ENCODE data around the gene MANBA. TPM values are rescaled to one million over a fixed set of nuclear protein-coding genes. Genes with fewer than 3 reads are reported as not detected.
"Not testable (repeated sequence)": the region's sequence is repeated elsewhere in the genome, so short reads cannot be mapped to it uniquely, and the experiment has no call there.

Gene MANBA
- total RNA-seq, 4 donors from 2014 or later = 11.9 to 20.8 (median 14.3) TPM

GRCh38 chr4:102733084-102733483 is 27.7 kb downstream of the MANBA start:
- no peak for DNase-seq (ENCODE audit: low spot score in 2 of 2)
- TF ChIP-seq CTCF (IDR thresholded peaks at IDR 0.05) (no peak), POLR2A (IDR thresholded peaks at IDR 0.05) (no peak)
- H3K4me3 ChIP-seq (ENCODE audit: low read depth, poor library complexity, severe bottlenecking) = no peak overlapping the region
- WGBS, 2 donors = 94 to 96% methylated on average over 3 of the region's 3 CpGs
- intact Hi-C loops (cut with DNase I; ENCODE audit: low total_unique reads) = no loop called here

GRCh38 chr4:102732678-102733077 is 28.1 kb downstream of the MANBA start:
- no peak for DNase-seq (ENCODE audit: low spot score in 2 of 2)
- no peak overlapping the region for H3K4me3 ChIP-seq (ENCODE audit: low read depth, poor library complexity, severe bottlenecking)
- intact Hi-C loops (cut with DNase I; ENCODE audit: low total_unique reads) = no loop called here
- WGBS, 2 donors = 68 to 69% methylated on average over 5 of the region's 5 CpGs
- TF ChIP-seq POLR2A (IDR thresholded peaks at IDR 0.05) = no peak
- TF ChIP-seq CTCF (IDR thresholded peaks at IDR 0.05) = no peak

GRCh38 chr4:102730968-102731533 is 29.7 kb downstream of the MANBA start:
- no peak overlapping the region for H3K4me3 ChIP-seq (ENCODE audit: low read depth, poor library complexity, severe bottlenecking)
- DNase-seq (ENCODE audit: low spot score in 2 of 2) = no peak
- TF ChIP-seq CTCF (IDR thresholded peaks at IDR 0.05) = no peak
- no peak for TF ChIP-seq POLR2A (IDR thresholded peaks at IDR 0.05)
- 98 to 99% methylated on average over 5 of the region's 5 CpGs for WGBS, 2 donors
- intact Hi-C loops (cut with DNase I; ENCODE audit: low total_unique reads) = no loop called here

- H3K4me3 ChIP-seq (ENCODE audit: low read depth, poor library complexity, severe bottlenecking); intact Hi-C loops (cut with DNase I; ENCODE audit: low total_unique reads); DNase-seq (ENCODE audit: low spot score in 2 of 2): not testable (repeated sequence)
- 92 to 94% methylated on average over 3 of the region's 3 CpGs for WGBS, 2 donors
Observed at GRCh38 chr4:102729486-102729885, 31.3 kb downstream of the MANBA start.

- DNase-seq (ENCODE audit: low spot score in 2 of 2); intact Hi-C loops (cut with DNase I; ENCODE audit: low total_unique reads); H3K4me3 ChIP-seq (ENCODE audit: low read depth, poor library complexity, severe bottlenecking): not testable (repeated sequence)
- WGBS, 2 donors = 92 to 97% methylated on average over 3 of the region's 3 CpGs
Observed at GRCh38 chr4:102726919-102727318, 33.8 kb downstream of the MANBA start.

- DNase-seq (ENCODE audit: low spot score in 2 of 2) = no peak
- TF ChIP-seq POLR2A (IDR thresholded peaks at IDR 0.05) (no peak), CTCF (IDR thresholded peaks at IDR 0.05) (no peak)
- intact Hi-C loops (cut with DNase I; ENCODE audit: low total_unique reads) = no loop called here
Observed at GRCh38 chr4:102726068-102726467, 34.7 kb downstream of the MANBA start.

GRCh38 chr4:102725229-102725628 is 35.5 kb downstream of the MANBA start:
- DNase-seq (ENCODE audit: low spot score in 2 of 2) = no peak
- H3K4me3 ChIP-seq (ENCODE audit: low read depth, poor library complexity, severe bottlenecking) = no peak overlapping the region
- TF ChIP-seq POLR2A (IDR thresholded peaks at IDR 0.05) (no peak), CTCF (IDR thresholded peaks at IDR 0.05) (no peak)
- WGBS, 2 donors = 74 to 79% methylated on average over 3 of the region's 3 CpGs
- intact Hi-C loops (cut with DNase I; ENCODE audit: low total_unique reads) = no loop called here

More at GRCh38 chr4:102726068-102726467, 34.7 kb downstream of the MANBA start:
- no peak overlapping the region for H3K4me3 ChIP-seq (ENCODE audit: low read depth, poor library complexity, severe bottlenecking)
